Coronary artery (tissue), 2 donors: Measurements from ENCODE around the gene KNSTRN.

Experiments
- DNase-seq: peaks from one replicate; pipeline ENCODE4 v3.0.0-alpha.2; 2017; ENCODE audit warnings: low spot score
- H3K27ac ChIP-seq, 2 donors: fragments of 200-600 bp; sonication (generic); one replicate each; pipeline ENCODE4 v1.5.1; 2016 to 2019
- H3K4me3 ChIP-seq: fragments of 200-600 bp; sonication (generic); 2 replicates; pipeline ENCODE4 v1.5.1; 2016; ENCODE audit warnings: mild to moderate bottlenecking, moderate library complexity
- CTCF ChIP-seq: fragments of 200-600 bp; sonication (generic); IDR thresholded peaks from one replicate; pipeline ENCODE4 v1.5.1; 2019; ENCODE audit warnings: antibody characterized with exemption

KNSTRN gene

GRCh38 chr15:40416056-40416455 is 33.5 kb downstream of the KNSTRN start:
- no peak for TF ChIP-seq CTCF

GRCh38 chr15:40418126-40418525 is 35.6 kb downstream of the KNSTRN start:
- Histone ChIP-seq H3K4me3 (no peak overlapping the region), H3K27ac (no peak overlapping the region)
- no peak for TF ChIP-seq CTCF
- DNase-seq = no peak

More at GRCh38 chr15:40416056-40416455, 33.5 kb downstream of the KNSTRN start:
- no peak for DNase-seq
- no peak overlapping the region for H3K4me3 ChIP-seq
- H3K27ac ChIP-seq = no peak overlapping the region

- DNase-seq = no peak
- H3K27ac ChIP-seq = no peak overlapping the region
Measured at GRCh38 chr15:40420071-40420713, 37.7 kb downstream of the KNSTRN start.

GRCh38 chr15:40420793-40421192 is 38.3 kb downstream of the KNSTRN start:
- H3K27ac ChIP-seq = no peak overlapping the region
- H3K4me3 ChIP-seq = no peak overlapping the region
- DNase-seq = no peak
- no peak for TF ChIP-seq CTCF

More at GRCh38 chr15:40420071-40420713, 37.7 kb downstream of the KNSTRN start:
- H3K4me3 ChIP-seq = no peak overlapping the region
- no peak for TF ChIP-seq CTCF

- peak overlapping the region; percentile 27 for H3K4me3 ChIP-seq
- H3K27ac ChIP-seq = peak overlapping the region in 1 of 2 donors; percentile 18
- TF ChIP-seq CTCF = peak; percentile 91
- DNase-seq = no peak
Measured at GRCh38 chr15:40421246-40422157, 39.0 kb downstream of the KNSTRN start.

- Histone ChIP-seq H3K27ac (no peak overlapping the region), H3K4me3 (no peak overlapping the region)
- TF ChIP-seq CTCF = no peak
- no peak for DNase-seq
Measured at GRCh38 chr15:40424483-40425115, 42.1 kb downstream of the KNSTRN start.
